ENCODE results near the gene CDKL1. TPM values are rescaled to one million over a fixed set of nuclear protein-coding genes. Genes with fewer than 3 reads are reported as not detected.

CDKL1 gene
- total RNA-seq, 1 experiment from 2014 or later, result 2.4 TPM

DNA sequence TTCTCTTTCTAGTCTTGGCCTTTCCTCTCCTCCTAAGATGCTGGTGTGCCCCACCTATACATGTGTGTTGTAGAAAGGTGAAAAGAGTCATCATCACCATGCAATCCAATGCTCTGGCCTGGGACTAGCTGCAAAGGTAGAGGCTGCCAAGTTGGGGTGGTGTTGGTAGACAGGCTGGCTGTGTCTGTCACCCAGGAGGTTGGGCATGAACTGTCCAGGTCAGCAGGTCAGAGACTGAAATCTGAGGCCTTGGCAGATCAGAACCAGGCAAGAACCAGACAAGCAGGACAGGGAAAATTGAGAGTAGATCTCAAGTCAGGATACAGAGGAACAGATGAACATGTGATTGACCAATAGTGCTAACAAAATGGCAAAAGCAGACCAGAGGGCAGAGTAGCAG is 110.8 kb downstream of the CDKL1 start:
- no peaks in the 10 kb centered on the region for H3F3A ChIP-seq (ENCODE audit: insufficient read depth, low read depth)

More for the DNA sequence above, 110.8 kb downstream of the CDKL1 start:
- no peak overlapping the region for H3K27ac ChIP-seq
- CTCF ChIA-PET, result interaction anchor here (0.6 kb wide), 1 partner anchor 479 kb away, joined by 6 read pairs; no protein-coding TSS in a partner anchor
- no peaks in the 10 kb centered on the region for H3K36me3 ChIP-seq (ENCODE audit: low read depth)
- TF ChIP-seq EZH2 (IDR thresholded peaks at IDR 0.05; ENCODE audit: low read depth) (no peak), CTCF (conservative IDR thresholded peaks at IDR 0.05) (no peak)
- H3K9me2 ChIP-seq (ENCODE audit: insufficient read depth), result no peaks in the 10 kb centered on the region
- no TSS peak for BruUV-seq (replicated peaks)
- intact Hi-C loops (cut with micrococcal nuclease; ENCODE audit: unreplicated experiment), result no loop called here
- no peak overlapping the region for H3K4me2 ChIP-seq
- H4K20me1 ChIP-seq (ENCODE audit: insufficient read depth), result no peaks in the 10 kb centered on the region
- no peak overlapping the region for H2AFZ ChIP-seq
- H3K4me1 ChIP-seq (replicated peaks; ENCODE audit: insufficient read depth), result no peaks in the 10 kb centered on the region
- no peak for DNase-seq
- no peaks in the 10 kb centered on the region for H3K79me2 ChIP-seq (ENCODE audit: low read depth)
- H3K27me3 ChIP-seq (ENCODE audit: insufficient read depth, low read depth), result no peaks in the 10 kb centered on the region
- no peaks in the 10 kb centered on the region for H3K9me3 ChIP-seq (ENCODE audit: insufficient read depth, low read depth)
- POLR2A ChIA-PET (ENCODE audit: unreplicated experiment), result no interaction called here
- no peak overlapping the region for H3K4me3 ChIP-seq

Small RNAs within 50 kb of the gene (microRNA-seq; reads per million reads assigned to microRNA genes)
- not detected for gene MIR4504 (ENCODE audit: borderline number of aligned reads, borderline replicate concordance)

Other genes with a start within 250 kb of the CDKL1 start
- gene SOS2, start 165.3 kb downstream of the CDKL1 start, total RNA-seq (2021), result 13.8 and 14.9 TPM in 2 replicates
- 15.5 and 18.6 TPM in 2 replicates for gene L2HGDH, start 84.7 kb downstream of the CDKL1 start, total RNA-seq (2021)
- 15.4 and 18.5 TPM in 2 replicates for gene DMAC2L, start 84.6 kb downstream of the CDKL1 start, total RNA-seq (2021)
- gene MAP4K5, start 135.7 kb upstream of the CDKL1 start, total RNA-seq (2021), result 51.8 and 66.6 TPM in 2 replicates
- gene ATL1, start 163.3 kb upstream of the CDKL1 start, total RNA-seq (2021), result 3.8 and 4.3 TPM in 2 replicates